ENCODE results near the gene LILRB4. TPM values are rescaled to one million over a fixed set of nuclear protein-coding genes. Genes with fewer than 3 reads are reported as not detected.

The LILRB4 gene
- total RNA-seq, 2 experiments from 2014 or later, result not detected

DNA sequence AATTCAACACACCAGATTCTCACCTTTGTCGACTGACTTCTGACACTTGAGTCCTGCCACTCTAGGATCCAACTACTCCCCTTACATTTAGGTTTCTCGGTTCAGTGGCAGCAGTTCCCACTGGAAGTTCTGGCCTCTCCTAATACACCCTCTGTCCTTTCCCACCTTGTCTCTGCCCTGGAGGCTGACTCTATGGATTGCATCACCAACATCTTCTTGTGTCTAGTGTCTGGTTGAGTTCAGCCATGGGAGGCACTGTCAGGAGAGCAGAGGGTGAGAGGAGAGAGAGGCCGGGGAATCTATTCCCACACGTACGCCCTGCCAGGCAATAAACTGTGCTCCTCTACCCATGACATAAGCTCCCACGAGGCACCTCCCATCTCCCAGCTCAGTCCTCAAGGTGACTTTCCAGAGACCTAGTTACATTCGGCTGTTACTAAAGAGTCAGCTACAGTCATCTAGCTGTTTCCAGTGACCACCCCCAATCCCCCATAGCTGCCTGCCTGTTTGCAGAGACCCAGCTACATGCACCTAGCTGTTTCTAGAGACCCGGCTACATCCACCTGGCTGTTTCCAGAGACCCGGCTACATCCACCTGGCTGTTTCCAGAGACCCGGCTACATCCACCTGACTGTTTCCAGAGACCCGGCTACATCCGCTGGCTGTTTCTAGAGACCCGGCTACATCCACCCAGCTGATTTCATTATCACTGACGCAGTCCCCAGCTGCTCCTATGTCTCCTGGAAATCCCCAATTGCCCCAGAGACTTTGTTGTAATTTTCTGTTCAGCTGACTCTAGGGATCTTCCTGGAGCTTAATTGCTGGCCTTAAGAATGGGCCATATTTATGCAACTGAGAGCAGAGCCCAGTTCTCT is 8.1 kb upstream of the LILRB4 start:
- no peak overlapping the region for H3K4me3 Mint-ChIP-seq
- H3K27me3 Mint-ChIP-seq (ENCODE audit: low read depth), result peaks cover 7% of the 10 kb centered on the region
- H3K27ac Mint-ChIP-seq, result no peak overlapping the region
- H3K36me3 Mint-ChIP-seq (ENCODE audit: low read depth), result no peaks in the 10 kb centered on the region
- no peaks in the 10 kb centered on the region for H3K9me3 Mint-ChIP-seq
- no peak for DNase-seq
- CTCF ChIA-PET, result interaction anchor here (0.6 to 4.8 kb wide), 8 partner anchors 14 to 177 kb away, joined by 3 to 29 read pairs (median 4); no protein-coding TSS in a partner anchor
- H3K4me1 Mint-ChIP-seq (ENCODE audit: low read depth), result no peaks in the 10 kb centered on the region
- intact Hi-C loops (cut with micrococcal nuclease), result loop anchor here (5.0 kb wide), 1 partner anchor 172 kb away; no protein-coding TSS in a partner anchor

DNA sequence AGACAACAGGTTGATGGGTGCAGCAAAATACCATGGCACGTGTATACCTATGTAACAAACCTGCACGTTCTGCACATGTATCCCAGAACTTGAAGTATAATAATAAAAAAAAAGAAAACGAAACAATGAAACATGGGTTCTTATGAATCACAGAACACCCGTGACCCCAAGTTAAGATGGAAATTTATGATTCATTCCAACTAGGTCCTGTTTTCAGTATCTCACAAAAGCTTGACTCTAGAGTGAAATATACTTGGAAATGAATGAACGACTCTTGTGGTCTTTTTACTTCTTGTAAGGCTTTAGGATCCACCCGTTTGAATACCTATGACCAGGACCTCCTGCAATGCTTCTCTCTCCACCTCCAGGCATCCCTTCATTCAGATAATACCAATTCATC is 3.5 kb upstream of the LILRB4 start:
- H3K27me3 Mint-ChIP-seq (ENCODE audit: low read depth), result peaks cover 13% of the 10 kb centered on the region
- no peak for DNase-seq
- no peak overlapping the region for H3K4me3 Mint-ChIP-seq
- H3K27ac Mint-ChIP-seq, result no peak overlapping the region
- no peaks in the 10 kb centered on the region for H3K4me1 Mint-ChIP-seq (ENCODE audit: low read depth)
- H3K9me3 Mint-ChIP-seq, result no peaks in the 10 kb centered on the region
- H3K36me3 Mint-ChIP-seq (ENCODE audit: low read depth), result no peaks in the 10 kb centered on the region
- intact Hi-C loops (cut with micrococcal nuclease), result no loop called here
- CTCF ChIA-PET, result interaction anchor here (0.7 kb wide), 1 partner anchor 73 kb away, joined by 3 read pairs; no protein-coding TSS in a partner anchor

DNA sequence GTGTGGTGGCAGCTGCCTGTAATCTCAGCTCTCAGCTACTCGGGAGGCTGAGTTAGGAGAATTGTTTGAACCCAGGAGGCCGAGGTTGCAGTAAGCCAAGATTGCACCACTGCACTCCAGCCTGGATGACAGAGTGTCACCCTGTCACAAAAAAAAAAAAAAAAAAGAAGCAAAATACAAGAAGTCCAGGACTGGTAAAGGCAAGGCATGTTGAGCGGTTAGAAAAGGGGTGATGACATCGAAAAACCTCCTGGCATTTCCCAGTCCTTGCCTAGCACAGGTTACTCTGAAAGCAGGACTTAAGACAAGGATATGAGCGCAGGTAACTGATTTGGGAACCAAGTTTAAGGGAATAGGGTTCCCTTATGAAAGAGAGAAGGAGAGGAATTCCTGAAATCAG is 2.5 kb upstream of the LILRB4 start:
- CTCF ChIA-PET, result no interaction called here
- no peak for DNase-seq
- H3K36me3 Mint-ChIP-seq (ENCODE audit: low read depth), result no peaks in the 10 kb centered on the region
- H3K27me3 Mint-ChIP-seq (ENCODE audit: low read depth), result peaks cover 13% of the 10 kb centered on the region
- no peak overlapping the region for H3K27ac Mint-ChIP-seq
- intact Hi-C loops (cut with micrococcal nuclease), result no loop called here
- no peak overlapping the region for H3K4me3 Mint-ChIP-seq
- no peaks in the 10 kb centered on the region for H3K4me1 Mint-ChIP-seq (ENCODE audit: low read depth)
- no peaks in the 10 kb centered on the region for H3K9me3 Mint-ChIP-seq

GRCh38 chr19:54660964-54661363 is 1.8 kb upstream of the LILRB4 start:
- Mint-ChIP-seq H3K4me3 (no peak overlapping the region), H3K36me3 (ENCODE audit: low read depth) (no peaks in the 10 kb centered on the region), H3K27ac (no peak overlapping the region), H3K4me1 (ENCODE audit: low read depth) (no peaks in the 10 kb centered on the region), H3K9me3 (no peaks in the 10 kb centered on the region), H3K27me3 (ENCODE audit: low read depth) (peaks cover 13% of the 10 kb centered on the region)
- no peak for DNase-seq
- intact Hi-C loops (cut with micrococcal nuclease), result no loop called here
- CTCF ChIA-PET, result interaction anchor here (1.7 kb wide), 1 partner anchor 182 kb away, joined by 4 read pairs; no protein-coding TSS in a partner anchor

- H3K27ac Mint-ChIP-seq, result no peak overlapping the region
- intact Hi-C loops (cut with micrococcal nuclease), result no loop called here
- no peak for DNase-seq
- H3K4me3 Mint-ChIP-seq, result no peak overlapping the region
- H3K9me3 Mint-ChIP-seq, result no peaks in the 10 kb centered on the region
- H3K4me1 Mint-ChIP-seq (ENCODE audit: low read depth), result no peaks in the 10 kb centered on the region
- CTCF ChIA-PET, result interaction anchor here (1.7 kb wide), 1 partner anchor 183 kb away, joined by 4 read pairs; no protein-coding TSS in a partner anchor
- no peaks in the 10 kb centered on the region for H3K36me3 Mint-ChIP-seq (ENCODE audit: low read depth)
- H3K27me3 Mint-ChIP-seq (ENCODE audit: low read depth), result peaks cover 13% of the 10 kb centered on the region
Measured at GRCh38 chr19:54661846-54662481, 821 bp upstream of the LILRB4 start.

- intact Hi-C loops (cut with micrococcal nuclease), result no loop called here
- DNase-seq, result no peak
- peaks cover 5% of the 10 kb centered on the region for H3K36me3 Mint-ChIP-seq (ENCODE audit: low read depth)
- H3K27ac Mint-ChIP-seq, result no peak overlapping the region
- peaks cover 9% of the 10 kb centered on the region for H3K27me3 Mint-ChIP-seq (ENCODE audit: low read depth)
- H3K9me3 Mint-ChIP-seq, result peaks cover 16% of the 10 kb centered on the region
- H3K4me3 Mint-ChIP-seq, result no peak overlapping the region
- CTCF ChIA-PET, result no interaction called here
- no peaks in the 10 kb centered on the region for H3K4me1 Mint-ChIP-seq (ENCODE audit: low read depth)
Measured at GRCh38 chr19:54665530-54665929, 2.7 kb downstream of the LILRB4 start.

DNA sequence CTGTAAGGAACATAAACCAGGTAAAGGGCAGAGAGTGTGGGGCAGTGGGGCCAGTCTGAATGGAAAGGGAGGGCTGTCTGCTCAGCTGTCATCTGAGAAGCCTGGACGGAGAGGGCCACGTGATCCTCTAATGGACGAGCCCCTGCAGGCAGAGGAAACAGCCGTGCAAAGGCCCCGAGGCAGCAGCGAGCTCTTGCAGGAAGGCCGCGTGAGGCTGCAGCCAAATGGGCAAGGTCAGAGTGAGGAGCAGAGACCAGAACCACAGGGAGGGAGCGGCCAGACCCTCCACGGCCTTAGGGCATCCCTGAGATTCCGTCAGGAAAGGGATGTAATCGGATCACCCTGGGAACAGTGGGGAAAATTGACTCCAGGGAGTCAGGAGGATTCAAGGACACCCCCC is 4.4 kb downstream of the LILRB4 start:
- Mint-ChIP-seq H3K4me1 (ENCODE audit: low read depth) (no peaks in the 10 kb centered on the region), H3K9me3 (peaks cover 16% of the 10 kb centered on the region), H3K4me3 (no peak overlapping the region), H3K36me3 (ENCODE audit: low read depth) (peaks cover 5% of the 10 kb centered on the region), H3K27me3 (ENCODE audit: low read depth) (peaks cover 15% of the 10 kb centered on the region), H3K27ac (no peak overlapping the region)
- intact Hi-C loops (cut with micrococcal nuclease), result no loop called here
- CTCF ChIA-PET, result interaction anchor here (0.8 kb wide), 1 partner anchor 8 kb away, joined by 3 read pairs; no protein-coding TSS in a partner anchor
- no peak for DNase-seq

DNA sequence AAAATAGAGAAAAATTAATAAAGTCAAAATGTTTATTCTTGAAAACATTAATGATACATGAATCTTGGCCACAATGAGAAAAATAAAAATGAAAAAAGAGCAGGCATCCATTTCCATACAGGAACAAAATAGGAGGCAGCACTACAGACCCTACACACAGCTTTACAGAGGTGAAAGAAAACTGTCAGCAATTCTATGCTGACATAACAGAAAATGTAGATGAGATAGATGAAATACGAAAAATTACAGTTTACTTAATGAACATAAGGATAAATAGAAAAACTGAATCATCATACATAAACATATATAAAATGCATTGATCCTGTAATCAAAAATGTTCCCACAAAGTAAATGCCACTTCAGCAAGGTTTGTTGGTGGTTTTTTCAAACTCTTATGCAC is 5.6 kb downstream of the LILRB4 start:
- no peak for DNase-seq
- Mint-ChIP-seq H3K4me1 (ENCODE audit: low read depth) (no peaks in the 10 kb centered on the region), H3K9me3 (peaks cover 16% of the 10 kb centered on the region), H3K36me3 (ENCODE audit: low read depth) (peaks cover 5% of the 10 kb centered on the region), H3K27ac (no peak overlapping the region), H3K27me3 (ENCODE audit: low read depth) (peaks cover 15% of the 10 kb centered on the region), H3K4me3 (no peak overlapping the region)
- CTCF ChIA-PET, result interaction anchor here (1.5 kb wide), 1 partner anchor 189 kb away, joined by 6 read pairs; no protein-coding TSS in a partner anchor
- intact Hi-C loops (cut with micrococcal nuclease), result no loop called here

DNA sequence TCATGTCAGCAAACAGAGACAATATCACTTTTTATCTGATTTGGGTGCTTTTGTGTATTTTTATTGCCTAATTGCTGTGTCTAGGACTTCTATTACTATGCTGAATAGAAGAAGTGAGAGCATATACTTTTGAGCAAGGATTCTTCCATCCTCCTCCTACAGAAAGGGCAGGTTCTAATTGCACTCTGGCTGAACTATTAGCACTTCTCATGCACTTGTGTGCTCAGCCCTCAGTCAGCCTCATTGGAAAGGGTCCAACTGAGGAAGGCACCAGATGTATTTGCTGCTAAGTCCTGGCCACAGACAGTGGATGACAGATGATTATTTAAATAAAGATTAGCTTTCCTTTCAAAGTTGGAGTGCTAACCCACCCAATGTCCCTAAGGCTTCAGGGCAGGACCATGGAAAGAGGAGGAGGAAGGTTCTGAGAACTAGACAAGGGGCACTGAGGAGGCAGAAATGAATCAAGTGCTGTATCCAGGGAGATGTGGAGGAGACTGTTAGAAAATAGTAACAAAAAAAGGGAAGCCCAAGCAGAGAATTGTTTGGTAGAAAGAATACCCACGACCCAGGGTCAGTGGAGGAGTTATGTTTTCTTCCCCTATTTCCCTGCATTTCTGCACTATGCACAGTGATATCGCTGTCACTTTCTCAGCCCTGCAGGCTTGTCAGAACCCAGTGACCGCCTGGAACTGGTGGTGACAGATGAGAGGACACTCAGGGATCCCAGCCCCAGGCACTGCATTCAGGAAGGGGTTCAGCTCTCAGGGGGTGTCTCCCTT is 8.0 kb downstream of the LILRB4 start:
- Mint-ChIP-seq H3K9me3 (peaks cover 16% of the 10 kb centered on the region), H3K36me3 (ENCODE audit: low read depth) (peaks cover 5% of the 10 kb centered on the region), H3K4me1 (ENCODE audit: low read depth) (no peaks in the 10 kb centered on the region), H3K27ac (no peak overlapping the region), H3K27me3 (ENCODE audit: low read depth) (peaks cover 15% of the 10 kb centered on the region), H3K4me3 (no peak overlapping the region)
- no peak for DNase-seq
- CTCF ChIA-PET, result interaction anchor here (0.9 to 5.3 kb wide), 3 partner anchors 9 to 18 kb away, joined by 3 to 29 read pairs (median 3); no protein-coding TSS in a partner anchor
- intact Hi-C loops (cut with micrococcal nuclease), result no loop called here

DNA sequence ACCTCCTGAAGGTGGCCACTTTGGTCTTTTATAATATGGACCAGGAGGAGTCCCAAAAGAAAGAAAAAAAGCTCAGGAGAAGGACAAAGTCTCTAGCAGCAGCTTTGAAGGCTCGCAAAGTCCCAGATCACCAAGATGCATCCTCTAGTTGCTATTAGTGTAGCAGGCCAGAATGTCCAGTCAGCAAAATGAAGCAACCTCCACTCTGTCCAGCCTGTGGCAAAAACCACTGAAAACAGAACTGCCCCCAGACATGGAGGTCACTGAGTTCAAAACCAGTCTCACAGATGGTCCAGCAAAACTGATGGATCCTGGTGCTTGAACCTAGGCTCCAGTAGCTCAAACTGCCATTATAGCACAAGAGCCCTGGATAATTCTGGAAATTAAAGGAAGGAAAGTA is 10.4 kb downstream of the LILRB4 start:
- Mint-ChIP-seq H3K4me1 (ENCODE audit: low read depth) (no peaks in the 10 kb centered on the region), H3K27me3 (ENCODE audit: low read depth) (peaks cover 15% of the 10 kb centered on the region), H3K4me3 (no peak overlapping the region), H3K27ac (no peak overlapping the region), H3K36me3 (ENCODE audit: low read depth) (peaks cover 5% of the 10 kb centered on the region), H3K9me3 (peaks cover 11% of the 10 kb centered on the region)
- CTCF ChIA-PET, result interaction anchor here (2.5 to 5.3 kb wide), 4 partner anchors 10 to 195 kb away, joined by 16 to 43 read pairs (median 24); no protein-coding TSS in a partner anchor
- no peak for DNase-seq
- intact Hi-C loops (cut with micrococcal nuclease), result no loop called here

DNA sequence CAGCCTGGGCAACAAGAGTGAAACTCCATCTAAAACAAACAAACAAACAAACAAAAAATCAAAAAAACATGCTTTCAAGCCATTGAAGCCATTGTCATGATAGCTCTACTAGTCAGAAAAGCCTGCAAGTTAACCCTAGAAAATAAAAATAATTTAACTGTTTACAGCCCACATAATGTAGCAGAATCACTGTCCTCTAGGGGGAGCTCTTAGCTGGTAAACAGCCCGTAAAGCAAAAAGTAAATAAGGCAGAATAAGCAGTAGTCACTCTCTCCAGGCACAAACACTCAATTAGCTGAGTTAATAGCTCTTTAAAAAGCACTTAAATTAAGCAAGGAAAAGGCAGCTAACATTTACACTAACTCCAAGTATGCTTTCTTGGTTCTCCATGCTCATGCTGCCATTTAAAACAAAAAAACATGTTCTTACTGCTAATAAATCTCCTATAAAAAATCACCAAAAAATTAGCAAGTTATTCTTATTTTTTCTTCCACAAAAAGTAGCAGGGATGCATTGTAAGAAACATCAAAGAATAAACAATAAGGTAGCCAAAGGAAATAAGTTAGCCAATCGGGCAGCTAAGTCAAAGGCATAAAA is 11.3 kb downstream of the LILRB4 start:
- peaks cover 6% of the 10 kb centered on the region for H3K9me3 Mint-ChIP-seq
- CTCF ChIA-PET, result interaction anchor here (0.6 to 5.3 kb wide), 11 partner anchors 9 to 1358 kb away, joined by 3 to 43 read pairs (median 5); partner anchors contain the start of gene CDC42EP5
- H3K4me3 Mint-ChIP-seq, result no peak overlapping the region
- intact Hi-C loops (cut with micrococcal nuclease), result no loop called here
- no peak overlapping the region for H3K27ac Mint-ChIP-seq
- H3K4me1 Mint-ChIP-seq (ENCODE audit: low read depth), result no peaks in the 10 kb centered on the region
- no peak for DNase-seq
- peaks cover 3% of the 10 kb centered on the region for H3K36me3 Mint-ChIP-seq (ENCODE audit: low read depth)
- peaks cover 15% of the 10 kb centered on the region for H3K27me3 Mint-ChIP-seq (ENCODE audit: low read depth)

Measured in activated naive CD4-positive, alpha-beta T cell treated with anti-CD3 and anti-CD28 coated beads for 36 hours (primary cell).